Measurements from ENCODE around the gene PPP2R2D.
A peak's percentile ranks its signal among the peaks of the same experiment; 100 is the strongest.

GRCh38 chr10:132001238-132001972, 100.6 kb downstream of the PPP2R2D start:
- TF ChIP-seq NR1H2 (CRISPR knock-in tag; IDR thresholded peaks at IDR 0.05) (no peak), GABPB1 (CRISPR knock-in tag; IDR thresholded peaks at IDR 0.05) (no peak), CTCF (IDR thresholded peaks at IDR 0.05) (no peak), JUN (CRISPR knock-in tag; IDR thresholded peaks at IDR 0.05) (no peak), SP1 (CRISPR knock-in tag; conservative IDR thresholded peaks at IDR 0.05) (0 out of 2 replicates have a peak, but pooled peaks have one; percentile 36), TP53 (CRISPR knock-in tag; IDR thresholded peaks at IDR 0.05) (no peak), TEAD1 (CRISPR knock-in tag; IDR thresholded peaks at IDR 0.05) (no peak), ATF3 (CRISPR knock-in tag; conservative IDR thresholded peaks at IDR 0.05) (no peak), HMGXB4 (CRISPR knock-in tag; IDR thresholded peaks at IDR 0.05) (no peak), CREB1 (CRISPR knock-in tag; IDR thresholded peaks at IDR 0.05) (no peak), MLX (CRISPR knock-in tag; IDR thresholded peaks at IDR 0.05) (no peak)

All from WTC11 (cell line).